Cardiac muscle cell (in vitro differentiated cells and primary cell): Measurements from ENCODE around the gene IER5. TPM values are rescaled to one million over a fixed set of nuclear protein-coding genes. Genes with fewer than 3 reads are reported as not detected.
"Not testable (repeated sequence)": the region's sequence is repeated elsewhere in the genome, so short reads cannot be mapped to it uniquely, and the experiment has no call there.

Experiments used
- DNase-seq, 2 donors: peaks; one replicate each; pipeline versions ENCODE4 v3.0.0 to v3.0.0-alpha.2; 2010 to 2017; ENCODE audit warnings: low read depth in 1 of 2, low spot score in 1 of 2
- H3K27ac ChIP-seq: fragments of 200-600 bp; sonication (generic); 2 replicates; pipeline ENCODE4 v1.5.1; 2016
- H3K27me3 ChIP-seq: fragments of 200-600 bp; sonication (generic); 2 replicates; pipeline ENCODE4 v1.6.0; 2016; ENCODE audit warnings: control low read depth
- H3K36me3 ChIP-seq: fragments of 200-600 bp; sonication (generic); 2 replicates; pipeline ENCODE4 v1.5.1; 2016; ENCODE audit warnings: control low read depth
- H3K4me1 ChIP-seq: fragments of 200-600 bp; sonication (generic); 2 replicates; pipeline ENCODE4 v1.8.1; 2017; ENCODE audit warnings: low read depth, mild to moderate bottlenecking, mixed run types
- H3K4me3 ChIP-seq: fragments of 200-600 bp; sonication (generic); 2 replicates; pipeline ENCODE4 v1.5.1; 2016; ENCODE audit warnings: mild to moderate bottlenecking
- H3K9me3 ChIP-seq: fragments of 200-600 bp; sonication (generic); 2 replicates; pipeline ENCODE4 v1.5.1; 2017; ENCODE audit warnings: low read depth, mild to moderate bottlenecking, control low read depth
- polyA plus RNA-seq: library from polyadenylated mRNA; unstranded; fragments of >200 nt; fragmentation: Nextera tagmentation; extraction: Ambion mirVana; gene quantifications from 2 replicates; pipeline ENCODE4 v1.2.1, GENCODE V29; 2016
- total RNA-seq: library from RNA; depleted of rRNA; stranded (reverse); fragments of >200 nt; gene quantifications from 2 replicates; pipeline ENCODE4 v1.2.3, GENCODE V29; 2016
- TF ChIP-seq, protein P1 (sequence below): IDR thresholded peaks from 2 replicates; pipeline ENCODE4 v1.5.1; 2012; ENCODE audit warnings: low read depth, mild to moderate bottlenecking, low read length

IER5 gene
- total and polyA plus RNA-seq, 2 experiments from 2014 or later = 7.8 to 15.2 TPM

DNA sequence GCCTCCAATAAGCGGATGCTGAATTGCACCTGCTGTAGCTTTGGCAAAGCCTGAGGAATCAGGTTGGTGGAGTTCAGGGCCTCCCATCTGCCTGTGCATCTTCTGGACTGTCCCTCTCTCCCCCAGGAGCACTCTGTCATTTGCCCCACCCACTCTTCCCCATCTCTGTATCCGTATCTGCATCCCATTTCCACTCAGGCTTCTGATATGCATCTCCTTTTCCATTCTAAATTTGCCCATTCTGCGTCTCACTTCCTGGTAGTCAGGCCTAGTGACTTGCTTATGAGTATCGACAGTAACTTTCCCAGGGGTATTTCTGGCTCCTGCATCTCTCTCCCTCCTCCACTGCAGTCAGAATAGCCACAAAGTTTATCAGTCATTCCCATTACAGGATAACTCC, 39.1 kb upstream of the IER5 start:
- no peaks in the 10 kb centered on the region for H3K4me1 ChIP-seq
- H3K9me3 ChIP-seq = no peaks in the 10 kb centered on the region
- TF ChIP-seq, protein P1, sequence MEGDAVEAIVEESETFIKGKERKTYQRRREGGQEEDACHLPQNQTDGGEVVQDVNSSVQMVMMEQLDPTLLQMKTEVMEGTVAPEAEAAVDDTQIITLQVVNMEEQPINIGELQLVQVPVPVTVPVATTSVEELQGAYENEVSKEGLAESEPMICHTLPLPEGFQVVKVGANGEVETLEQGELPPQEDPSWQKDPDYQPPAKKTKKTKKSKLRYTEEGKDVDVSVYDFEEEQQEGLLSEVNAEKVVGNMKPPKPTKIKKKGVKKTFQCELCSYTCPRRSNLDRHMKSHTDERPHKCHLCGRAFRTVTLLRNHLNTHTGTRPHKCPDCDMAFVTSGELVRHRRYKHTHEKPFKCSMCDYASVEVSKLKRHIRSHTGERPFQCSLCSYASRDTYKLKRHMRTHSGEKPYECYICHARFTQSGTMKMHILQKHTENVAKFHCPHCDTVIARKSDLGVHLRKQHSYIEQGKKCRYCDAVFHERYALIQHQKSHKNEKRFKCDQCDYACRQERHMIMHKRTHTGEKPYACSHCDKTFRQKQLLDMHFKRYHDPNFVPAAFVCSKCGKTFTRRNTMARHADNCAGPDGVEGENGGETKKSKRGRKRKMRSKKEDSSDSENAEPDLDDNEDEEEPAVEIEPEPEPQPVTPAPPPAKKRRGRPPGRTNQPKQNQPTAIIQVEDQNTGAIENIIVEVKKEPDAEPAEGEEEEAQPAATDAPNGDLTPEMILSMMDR = no peak
- no peaks in the 10 kb centered on the region for H3K36me3 ChIP-seq
- H3K27ac ChIP-seq = no peak overlapping the region
- no peak for DNase-seq
- no peaks in the 10 kb centered on the region for H3K27me3 ChIP-seq
- no peak overlapping the region for H3K4me3 ChIP-seq

DNA sequence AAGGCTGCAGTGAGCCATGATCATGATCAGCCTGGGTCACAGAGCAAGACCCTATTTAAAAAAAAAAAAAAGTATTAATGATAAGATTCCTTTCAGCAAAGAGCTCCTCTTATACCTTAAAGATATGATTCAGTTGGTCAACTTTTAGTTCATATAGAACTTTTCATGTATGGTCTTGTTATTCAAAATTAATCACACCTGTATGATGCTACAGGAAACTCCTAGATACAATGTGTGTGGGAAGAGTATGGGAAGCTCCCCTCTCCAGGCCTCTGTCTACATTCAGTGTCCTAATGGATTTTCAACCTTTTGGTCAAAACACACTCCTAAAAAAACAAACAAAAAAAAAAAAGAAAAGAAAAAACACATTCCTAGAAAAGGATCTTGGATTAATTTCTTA, 37.6 kb upstream of the IER5 start:
- Histone ChIP-seq H3K9me3 (no peaks in the 10 kb centered on the region), H3K27me3 (no peaks in the 10 kb centered on the region), H3K4me1 (no peaks in the 10 kb centered on the region), H3K4me3 (no peak overlapping the region), H3K36me3 (no peaks in the 10 kb centered on the region), H3K27ac (no peak overlapping the region)
- DNase-seq = no peak
- TF ChIP-seq, protein P1 = no peak

DNA sequence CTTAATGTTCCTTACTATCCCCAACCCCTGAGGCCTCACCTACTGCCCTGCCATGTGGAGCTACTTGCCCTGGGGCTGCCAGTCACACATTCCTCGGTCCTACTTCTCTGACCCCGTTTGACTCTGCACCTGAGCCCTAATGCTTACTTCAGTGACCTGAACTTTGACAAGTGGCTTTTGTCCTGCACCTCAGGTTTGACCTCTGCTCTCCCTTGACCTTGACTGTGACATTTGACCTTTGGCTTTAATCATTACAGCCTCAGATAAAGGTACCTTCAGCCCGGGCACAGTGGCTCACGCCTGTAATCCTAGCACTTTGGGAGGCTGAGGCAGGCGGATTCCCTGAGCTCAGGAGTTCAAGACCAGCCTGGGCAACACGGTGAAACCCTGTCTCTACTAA, 31.9 kb upstream of the IER5 start:
- TF ChIP-seq, protein P1 = no peak
- H3K4me3 ChIP-seq = no peak overlapping the region
- no peak overlapping the region for H3K27ac ChIP-seq
- DNase-seq = no peak
- H3K36me3 ChIP-seq = no peaks in the 10 kb centered on the region
- H3K4me1 ChIP-seq = no peaks in the 10 kb centered on the region
- no peaks in the 10 kb centered on the region for H3K9me3 ChIP-seq
- no peaks in the 10 kb centered on the region for H3K27me3 ChIP-seq

DNA sequence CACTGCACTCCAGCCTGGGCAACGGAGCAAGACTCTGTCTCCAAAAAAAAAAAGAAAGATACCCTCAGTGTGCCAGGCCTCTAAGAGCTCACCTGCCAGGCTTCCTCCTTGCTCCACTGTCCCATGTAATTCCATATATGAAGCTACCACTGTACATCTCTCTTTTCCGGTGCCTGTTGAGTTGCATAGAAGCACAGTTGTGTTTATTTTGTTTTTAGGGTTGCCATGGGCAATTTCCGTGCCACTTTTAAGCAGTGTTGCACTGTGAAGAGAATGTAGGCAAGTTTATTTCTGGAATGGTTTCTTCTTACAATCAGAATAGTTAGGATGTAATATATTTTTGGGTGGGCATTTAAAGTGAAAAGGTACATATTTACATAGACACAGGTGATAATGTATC, 31.4 kb upstream of the IER5 start:
- no peak overlapping the region for H3K27ac ChIP-seq
- DNase-seq = no peak
- TF ChIP-seq, protein P1 = no peak
- no peaks in the 10 kb centered on the region for H3K36me3 ChIP-seq
- no peak overlapping the region for H3K4me3 ChIP-seq
- H3K27me3 ChIP-seq = no peaks in the 10 kb centered on the region
- H3K9me3 ChIP-seq = no peaks in the 10 kb centered on the region
- no peaks in the 10 kb centered on the region for H3K4me1 ChIP-seq

DNA sequence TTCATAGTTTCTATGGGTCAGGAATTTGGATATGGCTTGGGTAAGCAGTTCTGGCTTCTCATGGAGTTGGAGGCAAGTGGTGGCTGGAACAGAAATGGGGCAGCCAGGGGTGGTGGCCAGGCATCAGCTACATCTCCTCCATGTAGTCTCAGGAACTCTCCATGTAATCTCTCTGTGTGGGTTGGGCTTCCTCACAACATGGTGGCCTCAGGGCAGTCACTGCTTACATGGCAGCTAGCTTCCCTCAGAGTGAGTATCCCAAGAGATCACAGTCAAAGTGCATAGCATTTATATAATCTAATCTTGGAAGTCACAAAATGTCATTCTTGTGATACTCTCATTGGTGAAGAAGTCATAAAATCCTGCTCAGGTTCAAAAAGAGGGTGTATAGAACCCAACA, 29.1 kb upstream of the IER5 start:
- no peak overlapping the region for H3K27ac ChIP-seq
- TF ChIP-seq, protein P1 = no peak
- H3K9me3 ChIP-seq = no peaks in the 10 kb centered on the region
- H3K4me3 ChIP-seq = no peak overlapping the region
- H3K27me3 ChIP-seq = no peaks in the 10 kb centered on the region
- H3K4me1 ChIP-seq = peaks cover 6% of the 10 kb centered on the region
- no peaks in the 10 kb centered on the region for H3K36me3 ChIP-seq
- DNase-seq = no peak

DNA sequence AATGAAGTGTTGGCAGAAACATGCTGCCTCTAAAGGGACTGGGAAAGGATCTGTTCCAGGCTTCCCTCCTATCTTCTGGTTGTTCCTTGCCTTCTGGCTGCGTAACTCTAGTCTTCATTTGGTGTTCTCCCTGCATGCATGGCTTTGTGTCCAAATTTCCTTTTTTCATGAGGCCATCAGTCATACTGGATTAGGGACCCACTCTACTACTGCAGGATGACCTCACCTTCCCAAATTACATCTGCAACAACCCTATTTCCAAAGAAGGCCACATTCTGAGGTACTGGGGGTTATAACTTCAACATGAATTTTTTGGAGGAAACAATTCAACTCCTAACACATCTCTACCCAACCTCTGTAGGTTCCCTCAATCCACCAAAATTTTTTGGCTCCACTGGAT, 28.4 kb upstream of the IER5 start:
- Histone ChIP-seq H3K4me3 (no peak overlapping the region), H3K36me3 (no peaks in the 10 kb centered on the region), H3K4me1 (peaks cover 9% of the 10 kb centered on the region), H3K27me3 (no peaks in the 10 kb centered on the region), H3K9me3 (no peaks in the 10 kb centered on the region), H3K27ac (no peak overlapping the region)
- DNase-seq = no peak
- TF ChIP-seq, protein P1 = no peak

DNA sequence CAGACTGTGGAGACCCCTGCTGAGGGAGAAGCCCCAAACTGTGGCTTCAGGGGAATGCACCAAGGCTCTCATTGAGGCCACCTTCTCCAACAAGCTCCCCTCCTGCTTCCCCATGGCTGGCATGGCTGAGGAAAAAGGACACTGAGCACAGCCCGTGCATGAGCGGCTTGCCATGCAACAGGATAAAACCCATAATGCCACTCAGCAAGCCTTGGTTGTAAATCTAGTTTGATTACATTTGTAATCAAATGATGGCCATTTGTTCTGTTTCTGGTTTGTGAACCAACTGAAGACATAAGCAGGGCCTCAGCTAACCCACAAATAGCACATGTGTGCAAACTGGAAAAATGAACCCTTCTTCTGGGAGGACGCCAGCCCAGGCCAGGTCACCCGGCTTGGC, 27.6 kb upstream of the IER5 start:
- H3K4me1 ChIP-seq, H3K4me3 ChIP-seq, DNase-seq, H3K27me3 ChIP-seq, H3K9me3 ChIP-seq, H3K27ac ChIP-seq, H3K36me3 ChIP-seq: not testable (repeated sequence)
